ENCODE data around the gene CCDC197. TPM values are rescaled to one million over a fixed set of nuclear protein-coding genes. Genes with fewer than 3 reads are reported as not detected.

Gene CCDC197
- total RNA-seq, 1 experiment from 2014 or later = not detected

DNA sequence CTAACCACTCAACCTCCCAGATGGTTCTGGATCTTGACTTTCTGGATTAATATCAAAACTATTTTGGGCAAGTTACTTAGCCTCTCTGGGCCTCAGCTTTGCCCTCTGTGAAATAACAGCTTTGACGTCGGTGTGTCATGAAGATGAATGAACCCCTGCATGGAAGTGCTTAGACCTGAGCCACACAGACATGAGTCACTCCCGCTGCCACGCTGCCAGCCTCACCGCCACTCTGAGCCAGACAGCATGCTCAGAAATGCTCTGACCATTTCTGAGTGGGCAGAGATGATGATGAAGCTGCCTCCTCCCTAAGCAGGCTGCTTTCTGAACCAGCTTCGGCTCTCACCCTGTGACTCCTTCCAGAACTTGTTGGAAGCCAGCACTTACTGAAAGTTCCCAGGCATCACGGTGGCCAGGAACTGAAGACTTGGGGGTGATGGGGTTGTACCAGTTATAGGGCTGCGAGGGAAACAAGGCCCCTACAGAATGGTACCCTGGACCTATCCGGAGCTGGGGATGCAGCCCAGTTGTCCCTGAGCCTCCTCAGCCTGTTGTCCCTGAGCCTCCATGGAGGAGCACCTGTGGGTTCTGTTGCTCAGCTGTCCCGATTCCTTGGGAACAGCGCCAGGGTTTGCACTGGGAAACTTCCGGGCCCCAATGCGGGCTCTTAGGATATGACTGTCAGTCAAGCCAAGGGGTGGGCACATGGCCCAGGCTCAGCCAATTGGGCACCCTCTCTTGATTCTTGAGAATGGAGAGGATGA, 2.0 kb upstream of the CCDC197 start:
- Histone ChIP-seq H3K4me2 (no peak overlapping the region), H3K36me3 (ENCODE audit: low read depth) (no peaks in the 10 kb centered on the region), H3K9me2 (ENCODE audit: insufficient read depth) (no peaks in the 10 kb centered on the region), H3F3A (ENCODE audit: insufficient read depth, low read depth) (no peaks in the 10 kb centered on the region), H4K20me1 (ENCODE audit: insufficient read depth) (no peaks in the 10 kb centered on the region), H3K4me1 (replicated peaks; ENCODE audit: insufficient read depth) (no peaks in the 10 kb centered on the region), H2AFZ (no peak overlapping the region), H3K9me3 (ENCODE audit: insufficient read depth, low read depth) (no peaks in the 10 kb centered on the region), H3K27me3 (ENCODE audit: insufficient read depth, low read depth) (no peaks in the 10 kb centered on the region), H3K27ac (no peak overlapping the region), H3K79me2 (ENCODE audit: low read depth) (no peaks in the 10 kb centered on the region), H3K4me3 (no peak overlapping the region)
- ChIA-PET CTCF (interaction anchor here (0.5 kb wide), 1 partner anchor 719 kb away, joined by 3 read pairs; no protein-coding TSS in a partner anchor), POLR2A (ENCODE audit: unreplicated experiment) (no interaction called here)
- no TSS peak for BruUV-seq (replicated peaks)
- intact Hi-C loops (cut with micrococcal nuclease; ENCODE audit: unreplicated experiment) = no loop called here
- DNase-seq = peak in 1 of 2 experiments; percentile 43
- no peak for TF ChIP-seq CTCF (conservative IDR thresholded peaks at IDR 0.05)
- no peak for TF ChIP-seq EZH2 (IDR thresholded peaks at IDR 0.05; ENCODE audit: low read depth)

DNA sequence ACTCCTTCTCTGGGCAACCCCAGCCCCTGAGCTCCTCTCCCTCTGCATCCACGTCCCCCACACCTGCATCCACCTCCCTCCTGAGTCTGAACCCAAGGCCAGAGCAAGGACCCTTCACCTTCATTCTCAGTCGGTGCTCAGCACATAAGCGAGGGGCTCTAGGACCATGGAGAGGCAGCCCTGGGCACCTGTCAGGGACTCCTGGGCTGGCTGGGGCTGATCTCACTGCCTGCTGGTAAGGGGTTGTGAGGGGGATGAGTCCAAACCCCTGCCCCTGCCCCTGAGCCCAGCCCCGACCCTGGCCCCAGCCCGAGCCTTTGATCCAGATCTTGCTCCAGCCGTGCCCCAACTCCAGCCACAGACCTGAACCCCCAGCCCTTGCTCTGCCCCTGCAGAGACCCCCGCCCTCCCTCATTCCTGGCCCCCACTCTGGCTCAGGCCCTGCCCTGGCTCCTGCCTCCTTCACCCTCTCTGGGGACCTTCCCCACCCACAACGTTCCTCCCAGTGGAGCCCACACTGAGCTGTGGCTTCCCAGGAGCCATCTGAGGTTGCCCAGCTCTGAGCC, 888 bp upstream of the CCDC197 start:
- no peaks in the 10 kb centered on the region for H3K27me3 ChIP-seq (ENCODE audit: insufficient read depth, low read depth)
- H3K27ac ChIP-seq = no peak overlapping the region
- no peak overlapping the region for H3K4me2 ChIP-seq
- no peaks in the 10 kb centered on the region for H3K79me2 ChIP-seq (ENCODE audit: low read depth)
- H3K4me3 ChIP-seq = no peak overlapping the region
- intact Hi-C loops (cut with micrococcal nuclease; ENCODE audit: unreplicated experiment) = no loop called here
- no peak for TF ChIP-seq EZH2 (IDR thresholded peaks at IDR 0.05; ENCODE audit: low read depth)
- no peak for TF ChIP-seq CTCF (conservative IDR thresholded peaks at IDR 0.05)
- no peaks in the 10 kb centered on the region for H3K4me1 ChIP-seq (replicated peaks; ENCODE audit: insufficient read depth)
- H3K36me3 ChIP-seq (ENCODE audit: low read depth) = no peaks in the 10 kb centered on the region
- no peaks in the 10 kb centered on the region for H4K20me1 ChIP-seq (ENCODE audit: insufficient read depth)
- CTCF ChIA-PET = no interaction called here
- no peak overlapping the region for H2AFZ ChIP-seq
- POLR2A ChIA-PET (ENCODE audit: unreplicated experiment) = no interaction called here
- H3K9me3 ChIP-seq (ENCODE audit: insufficient read depth, low read depth) = no peaks in the 10 kb centered on the region
- no peaks in the 10 kb centered on the region for H3F3A ChIP-seq (ENCODE audit: insufficient read depth, low read depth)
- no TSS peak for BruUV-seq (replicated peaks)
- DNase-seq = no peak
- H3K9me2 ChIP-seq (ENCODE audit: insufficient read depth) = no peaks in the 10 kb centered on the region

GRCh38 chr14:93997916-93998870, 1.1 kb downstream of the CCDC197 start:
- no peaks in the 10 kb centered on the region for H3F3A ChIP-seq (ENCODE audit: insufficient read depth, low read depth)
- CTCF ChIA-PET = no interaction called here
- POLR2A ChIA-PET (ENCODE audit: unreplicated experiment) = no interaction called here
- DNase-seq = no peak
- H3K9me3 ChIP-seq (ENCODE audit: insufficient read depth, low read depth) = no peaks in the 10 kb centered on the region
- no peaks in the 10 kb centered on the region for H3K79me2 ChIP-seq (ENCODE audit: low read depth)
- H3K4me1 ChIP-seq (replicated peaks; ENCODE audit: insufficient read depth) = no peaks in the 10 kb centered on the region
- no peaks in the 10 kb centered on the region for H3K27me3 ChIP-seq (ENCODE audit: insufficient read depth, low read depth)
- intact Hi-C loops (cut with micrococcal nuclease; ENCODE audit: unreplicated experiment) = no loop called here
- TF ChIP-seq EZH2 (IDR thresholded peaks at IDR 0.05; ENCODE audit: low read depth) (no peak), CTCF (conservative IDR thresholded peaks at IDR 0.05) (no peak)
- H3K27ac ChIP-seq = no peak overlapping the region
- no peaks in the 10 kb centered on the region for H4K20me1 ChIP-seq (ENCODE audit: insufficient read depth)
- no peaks in the 10 kb centered on the region for H3K36me3 ChIP-seq (ENCODE audit: low read depth)
- no peak overlapping the region for H3K4me2 ChIP-seq
- H2AFZ ChIP-seq = no peak overlapping the region
- no peak overlapping the region for H3K4me3 ChIP-seq
- no peaks in the 10 kb centered on the region for H3K9me2 ChIP-seq (ENCODE audit: insufficient read depth)
- BruUV-seq (replicated peaks) = no TSS peak
